NCI-H69 (cell line): Measurements from ENCODE around the gene CCDC174.

Experiments used
- DNase-seq: peaks from one replicate; lab custom pipeline; 2025; lab: John Stamatoyannopoulos, UW

Gene CCDC174

DNA sequence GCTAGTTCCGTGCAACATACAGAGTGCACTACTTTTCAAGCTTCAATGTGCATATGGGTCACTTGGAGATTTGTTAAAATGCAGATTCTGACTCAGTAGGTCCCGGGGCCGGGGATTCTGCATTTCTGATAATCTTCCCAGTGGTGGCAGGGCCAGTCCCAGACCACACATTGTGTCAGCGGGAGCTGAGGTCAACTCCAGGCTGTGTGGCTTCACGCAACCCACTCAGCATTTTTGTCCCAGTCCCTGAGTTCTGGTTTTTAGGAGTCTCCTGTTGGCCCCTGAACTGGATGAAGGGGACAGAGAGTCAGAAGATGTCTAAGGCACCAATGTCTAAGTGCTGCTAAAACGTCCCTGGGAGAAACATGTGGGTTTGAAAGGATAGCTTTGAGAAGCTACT is 26.1 kb upstream of the CCDC174 start:
- DNase-seq: no peak

DNA sequence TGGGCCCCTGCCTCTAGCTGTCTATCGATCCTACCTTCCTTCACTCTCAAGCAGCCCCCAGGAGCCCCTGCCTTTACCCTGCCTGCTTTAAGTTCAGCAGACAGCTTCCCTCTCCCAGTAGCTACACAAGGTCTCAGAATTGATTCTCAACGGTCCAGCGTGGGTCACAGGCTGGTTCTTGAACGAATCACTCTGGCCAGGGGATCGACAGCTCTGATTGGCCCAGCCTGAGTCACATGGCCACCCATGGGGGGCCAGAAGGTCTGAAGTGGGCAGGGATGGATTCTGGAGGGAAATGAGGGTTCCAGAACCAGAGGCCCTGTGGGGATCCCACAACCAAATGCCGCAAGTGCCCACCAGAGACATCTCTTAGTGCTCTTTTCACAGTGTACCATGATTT is 23.7 kb upstream of the CCDC174 start:
- no peak for DNase-seq

DNA sequence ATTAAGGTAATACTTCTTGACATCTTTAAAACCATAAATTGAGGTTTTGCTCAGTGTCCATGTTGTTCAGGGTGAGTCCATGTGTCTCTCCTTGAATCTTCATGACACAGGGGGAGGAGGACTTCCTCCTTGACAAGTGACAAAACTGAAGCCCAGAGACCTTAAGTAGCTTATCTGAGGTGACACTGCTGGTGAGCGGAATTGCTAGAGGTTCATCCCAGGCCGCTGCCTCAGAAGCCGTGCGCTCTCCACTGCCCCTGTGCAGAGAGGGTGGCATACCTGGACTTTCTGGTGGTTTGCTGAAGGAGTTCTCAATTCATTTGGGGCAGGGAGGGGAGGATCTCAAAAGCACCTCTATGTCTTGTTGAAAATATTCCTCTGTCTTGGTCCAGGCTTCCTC is 23.2 kb upstream of the CCDC174 start:
- no peak for DNase-seq

- peak; percentile 72 for DNase-seq
Observed at GRCh38 chr3:14630404-14631100, 21.0 kb upstream of the CCDC174 start.

DNA sequence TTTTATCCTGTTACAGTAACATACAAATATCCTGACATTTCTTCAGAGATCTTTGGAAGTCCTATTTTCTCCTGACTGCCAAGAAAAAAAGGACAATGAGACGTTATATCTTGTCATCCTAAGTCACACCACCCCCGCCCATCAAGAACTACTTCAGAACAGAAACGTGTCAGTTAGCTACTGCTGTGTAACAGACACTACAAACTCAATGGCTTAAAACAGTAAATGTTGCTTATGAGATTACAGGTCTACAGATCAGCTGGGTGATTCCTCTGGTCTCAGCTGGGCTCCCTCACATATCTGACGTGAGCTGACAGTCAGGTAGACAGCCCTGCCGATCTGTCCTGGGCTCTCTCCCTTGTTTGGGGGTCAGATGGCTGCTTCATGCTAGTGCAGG is 20.5 kb upstream of the CCDC174 start:
- DNase-seq: no peak

DNA sequence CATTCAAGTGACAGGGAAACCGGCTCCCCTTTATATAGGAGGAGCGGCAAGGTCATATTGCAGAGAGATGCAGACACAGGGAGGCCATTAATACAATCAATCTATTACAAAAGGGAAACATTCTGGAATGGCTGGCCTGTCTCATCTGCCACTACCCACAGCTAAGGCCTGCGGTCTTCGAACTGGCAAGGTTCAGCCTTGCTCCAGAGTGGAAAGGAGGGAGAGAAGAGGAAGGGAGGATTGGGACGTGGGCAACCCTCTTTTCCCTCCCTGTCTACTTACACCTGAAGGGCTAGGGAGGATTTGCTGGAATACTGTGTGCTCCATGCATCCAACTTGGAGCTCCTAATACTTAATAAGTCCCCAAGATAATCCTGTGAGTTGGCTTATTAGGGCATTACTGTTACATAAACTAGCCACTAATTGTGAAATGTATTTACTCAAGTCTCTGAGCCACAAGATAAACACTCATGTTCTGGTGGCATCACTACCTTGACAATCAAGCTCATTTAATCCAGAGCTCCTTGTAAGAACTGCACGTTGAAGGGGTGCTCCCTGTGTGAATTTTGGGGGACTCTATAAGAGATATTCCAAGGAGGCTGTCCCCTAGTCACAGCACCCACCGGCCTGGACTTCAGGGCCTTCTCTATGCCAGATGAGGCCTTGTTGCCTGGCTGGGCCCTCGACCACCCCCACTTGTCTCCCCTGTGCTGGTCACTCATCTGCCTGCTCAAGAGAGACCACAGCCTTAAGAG is 19.7 kb upstream of the CCDC174 start:
- no peak for DNase-seq

- DNase-seq: peak; percentile 73
Observed at GRCh38 chr3:14632442-14632930, 19.1 kb upstream of the CCDC174 start.

DNA sequence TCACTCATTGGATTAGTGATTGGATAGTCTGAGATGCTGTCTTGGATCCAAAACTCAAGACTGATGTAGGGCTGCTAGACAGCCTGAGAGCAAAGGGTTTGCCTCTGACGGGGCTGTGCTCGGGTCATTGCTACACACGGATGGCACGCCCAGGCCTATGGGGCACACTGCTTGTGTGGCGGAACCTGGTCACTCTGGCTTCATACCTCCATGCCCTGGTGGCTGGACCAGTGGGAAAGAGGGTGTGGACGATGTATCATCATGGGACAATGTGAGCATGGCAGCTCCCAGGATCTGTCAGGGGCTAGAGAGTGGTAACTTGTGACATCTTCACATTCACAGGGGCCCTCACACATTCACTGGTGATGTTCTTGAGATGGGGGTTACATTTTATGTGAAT is 18.1 kb upstream of the CCDC174 start:
- no peak for DNase-seq

- peak; percentile 55 for DNase-seq
Observed at GRCh38 chr3:14633819-14634424, 17.6 kb upstream of the CCDC174 start.

- DNase-seq: peak; percentile 91
Observed at GRCh38 chr3:14634763-14635400, 16.7 kb upstream of the CCDC174 start.

DNA sequence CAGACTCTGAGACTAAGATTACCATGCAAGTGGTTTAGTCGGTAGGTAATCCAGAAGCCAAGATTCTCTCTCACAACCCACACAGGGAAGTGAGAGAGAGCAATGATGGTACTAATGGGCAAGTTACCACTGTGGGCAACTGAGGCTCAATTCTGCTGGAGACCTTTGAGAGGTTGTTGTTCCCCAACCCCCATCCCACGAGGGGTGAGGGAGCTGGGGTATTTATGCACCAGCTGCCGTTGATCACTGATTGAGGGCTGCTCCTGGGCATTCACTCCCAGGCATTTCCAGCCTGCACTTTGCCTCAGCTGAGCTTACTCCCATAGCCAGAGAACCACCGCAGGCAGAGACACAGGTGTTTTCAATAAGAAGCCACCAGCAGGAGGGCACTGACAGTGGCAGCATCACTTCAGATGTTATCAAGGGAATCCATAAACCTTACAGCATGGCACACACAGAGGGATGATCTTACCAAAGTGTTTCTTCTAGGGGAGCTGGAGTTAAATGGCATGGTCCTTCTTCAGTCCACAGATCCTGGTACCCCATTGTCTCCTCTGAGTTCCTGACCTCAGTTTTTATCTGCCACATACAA is 15.0 kb upstream of the CCDC174 start:
- DNase-seq: peak; percentile 7

- DNase-seq: peak; percentile 49
Observed at GRCh38 chr3:14640157-14640562, 11.4 kb upstream of the CCDC174 start.

- no peak for DNase-seq
Observed at GRCh38 chr3:14640734-14641133, 10.8 kb upstream of the CCDC174 start.

DNA sequence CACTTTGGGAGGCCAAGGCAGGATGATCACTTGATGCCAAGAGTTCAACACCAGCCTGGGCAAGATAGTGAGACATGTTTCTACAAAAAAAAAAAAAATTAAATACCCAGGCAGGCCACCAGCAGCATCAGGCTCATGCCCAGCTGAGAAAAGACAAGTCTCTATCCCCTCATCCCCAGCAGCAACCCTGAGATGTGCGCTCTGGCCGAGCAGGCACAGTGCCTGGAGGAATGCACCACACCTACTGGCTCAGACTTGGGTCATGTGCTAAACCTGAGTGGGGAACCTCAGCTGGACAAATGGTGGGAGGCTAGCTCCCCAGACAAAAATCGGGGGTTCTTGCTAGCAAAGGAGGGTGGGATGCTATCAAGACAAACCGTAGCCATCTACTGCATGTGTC is 10.2 kb upstream of the CCDC174 start:
- DNase-seq: no peak

DNA sequence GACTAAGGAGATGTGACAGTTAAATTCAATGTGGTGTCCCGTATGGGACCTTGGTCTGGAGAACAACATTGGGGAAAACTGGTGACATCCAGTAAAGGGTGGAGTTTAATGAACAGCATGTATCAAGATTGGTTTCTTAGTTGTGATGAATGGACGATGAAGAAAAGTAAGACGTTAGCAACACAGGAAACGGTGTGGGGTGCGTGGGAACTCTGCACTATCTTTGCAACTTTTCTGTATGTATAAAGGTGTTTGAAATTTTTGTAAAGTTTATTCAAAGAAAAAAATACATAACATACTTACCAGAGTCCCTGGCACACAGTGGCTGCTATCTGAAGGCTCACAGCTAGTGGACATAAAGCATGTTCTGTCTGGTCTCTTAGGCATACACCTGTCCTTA is 6.1 kb upstream of the CCDC174 start:
- DNase-seq: no peak

DNA sequence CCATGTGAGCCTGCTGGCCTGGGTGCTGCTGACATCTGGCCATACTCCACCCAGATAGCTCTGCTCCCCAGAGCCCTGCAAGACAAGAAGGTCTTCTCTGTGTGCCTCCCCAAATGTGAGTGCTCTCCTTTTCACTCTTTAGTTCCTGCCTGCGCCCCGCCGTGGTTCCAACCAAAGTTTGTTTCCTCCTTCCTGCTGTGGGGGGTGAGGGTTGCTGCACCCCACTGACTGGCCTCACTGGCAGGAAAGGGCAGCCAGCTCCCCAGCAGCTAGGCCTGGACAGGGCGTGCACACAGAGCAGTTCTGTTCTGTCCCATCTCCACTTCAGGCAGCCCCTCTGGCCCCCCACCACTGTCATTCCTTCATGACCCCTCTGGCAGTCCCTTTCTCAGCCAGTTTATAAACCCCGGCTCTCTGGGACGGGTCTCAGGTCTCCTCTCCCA is 5.4 kb upstream of the CCDC174 start:
- no peak for DNase-seq

- no peak for DNase-seq
Observed at GRCh38 chr3:14646589-14647413, 4.8 kb upstream of the CCDC174 start.

DNA sequence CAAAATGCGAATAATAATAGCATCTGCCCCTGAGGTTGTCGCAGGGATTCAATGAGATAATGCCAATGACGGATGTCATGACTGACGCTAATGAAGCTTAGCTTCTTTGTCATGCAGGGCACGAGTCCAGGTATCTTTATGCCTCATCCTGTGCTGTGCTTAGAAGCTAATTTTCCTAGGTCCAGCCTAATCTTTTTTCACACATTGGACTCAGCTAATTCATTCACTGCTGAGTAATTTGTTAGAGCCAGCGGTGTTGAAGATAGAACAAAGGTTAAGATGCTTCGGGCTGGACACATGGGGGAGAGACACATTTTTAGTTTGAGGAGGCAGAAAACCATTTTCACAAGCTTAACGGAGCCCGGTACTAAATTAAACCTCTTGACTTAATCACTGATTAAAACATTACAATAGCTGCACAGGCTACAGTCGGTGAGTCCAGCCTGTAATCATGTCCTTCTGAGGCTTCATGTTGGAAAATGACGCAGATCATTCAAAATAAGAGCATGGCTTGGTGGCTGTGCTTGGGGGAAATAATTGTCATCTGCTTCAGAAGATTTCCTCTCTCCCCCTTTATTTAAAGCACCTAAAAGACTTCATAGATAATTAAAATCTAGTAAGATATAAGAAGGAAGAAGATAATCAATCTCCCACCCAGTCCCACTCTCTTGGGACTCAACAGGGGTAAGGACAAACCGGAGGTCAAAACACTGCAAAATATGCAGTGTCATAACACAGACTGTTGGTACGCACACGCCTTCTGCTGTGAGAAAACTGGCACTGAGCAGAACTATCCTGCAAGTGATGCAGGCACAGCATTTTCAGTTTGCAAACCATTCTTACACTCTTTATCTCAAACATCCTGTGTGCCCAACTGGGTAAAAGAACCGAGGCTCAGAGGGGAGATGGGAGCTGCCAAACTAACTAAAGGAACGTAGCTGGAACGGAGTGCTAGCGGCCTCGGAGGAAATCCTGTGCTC is 3.3 kb upstream of the CCDC174 start:
- DNase-seq: peak; percentile 1

DNA sequence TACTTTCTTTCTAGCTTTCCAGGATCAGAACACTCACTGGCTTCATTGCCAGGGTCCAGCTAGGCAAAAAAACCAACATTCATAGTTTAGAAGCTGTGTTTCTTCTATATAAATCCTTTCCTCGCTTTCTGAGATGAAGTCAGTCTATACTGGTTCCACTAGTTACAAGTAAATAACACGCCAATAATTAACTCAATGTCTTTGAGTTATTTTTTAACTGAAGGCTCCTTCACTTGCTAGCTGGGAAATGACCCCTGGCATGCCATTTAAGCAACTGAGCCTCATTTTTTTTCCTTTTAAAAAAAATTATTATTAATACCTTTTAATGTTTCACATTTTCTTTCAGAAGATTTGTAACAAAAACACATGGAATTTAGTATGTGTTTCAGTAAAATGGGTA is 2.1 kb upstream of the CCDC174 start:
- no peak for DNase-seq

GRCh38 chr3:14650193-14650592 is 1.4 kb upstream of the CCDC174 start:
- no peak for DNase-seq
